ELR (cell line): ENCODE data around the gene TTC7B.

Experiments used
- DNase-seq: peaks from one replicate; pipeline ENCODE4 v3.0.0-alpha.2; 2015; ENCODE audit warnings: low read depth

Gene TTC7B

DNA sequence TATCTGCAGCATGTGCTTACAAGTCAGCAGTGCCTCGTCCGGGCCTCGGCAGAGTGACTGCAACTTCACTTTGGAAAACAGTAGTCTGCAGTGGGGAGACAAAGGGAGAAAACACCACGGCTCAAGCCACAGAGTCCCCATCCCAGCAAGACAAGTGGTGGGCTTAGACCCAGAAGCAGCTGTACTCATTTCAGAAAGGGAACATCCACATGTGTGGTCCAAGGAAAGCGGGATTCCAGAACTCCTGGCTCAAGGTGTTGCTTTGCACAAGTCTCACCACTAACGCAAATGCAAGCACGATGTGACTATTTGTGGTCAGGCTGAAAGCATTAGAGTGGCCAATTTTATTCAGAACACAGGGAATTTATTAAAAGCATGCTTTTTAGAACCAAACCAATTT, 198.3 kb downstream of the TTC7B start:
- no peak for DNase-seq

GRCh38 chr14:90616881-90617280, 199.3 kb downstream of the TTC7B start:
- DNase-seq = peak; percentile 42

DNA sequence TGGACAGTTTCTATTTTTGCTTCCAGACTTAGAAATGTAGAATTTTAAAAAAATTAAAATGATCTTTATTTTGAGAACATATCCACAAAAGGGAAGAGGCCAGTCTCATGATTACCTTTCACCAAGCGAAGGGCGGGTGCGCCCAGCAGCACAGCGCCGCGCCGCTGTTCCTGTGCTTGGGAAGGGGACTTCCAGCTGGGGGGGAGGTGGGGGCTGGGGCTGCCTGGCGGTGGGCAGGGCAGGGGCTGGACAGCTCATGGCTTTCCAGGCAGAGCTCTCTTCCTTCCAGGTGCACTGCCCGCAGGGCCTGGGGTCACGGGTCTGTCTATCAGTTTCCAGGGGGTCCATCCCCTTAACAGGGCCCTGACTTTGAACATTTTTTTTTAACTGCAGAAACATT, 199.9 kb downstream of the TTC7B start:
- DNase-seq = no peak

GRCh38 chr14:90615517-90616060, 200.6 kb downstream of the TTC7B start:
- no peak for DNase-seq

DNA sequence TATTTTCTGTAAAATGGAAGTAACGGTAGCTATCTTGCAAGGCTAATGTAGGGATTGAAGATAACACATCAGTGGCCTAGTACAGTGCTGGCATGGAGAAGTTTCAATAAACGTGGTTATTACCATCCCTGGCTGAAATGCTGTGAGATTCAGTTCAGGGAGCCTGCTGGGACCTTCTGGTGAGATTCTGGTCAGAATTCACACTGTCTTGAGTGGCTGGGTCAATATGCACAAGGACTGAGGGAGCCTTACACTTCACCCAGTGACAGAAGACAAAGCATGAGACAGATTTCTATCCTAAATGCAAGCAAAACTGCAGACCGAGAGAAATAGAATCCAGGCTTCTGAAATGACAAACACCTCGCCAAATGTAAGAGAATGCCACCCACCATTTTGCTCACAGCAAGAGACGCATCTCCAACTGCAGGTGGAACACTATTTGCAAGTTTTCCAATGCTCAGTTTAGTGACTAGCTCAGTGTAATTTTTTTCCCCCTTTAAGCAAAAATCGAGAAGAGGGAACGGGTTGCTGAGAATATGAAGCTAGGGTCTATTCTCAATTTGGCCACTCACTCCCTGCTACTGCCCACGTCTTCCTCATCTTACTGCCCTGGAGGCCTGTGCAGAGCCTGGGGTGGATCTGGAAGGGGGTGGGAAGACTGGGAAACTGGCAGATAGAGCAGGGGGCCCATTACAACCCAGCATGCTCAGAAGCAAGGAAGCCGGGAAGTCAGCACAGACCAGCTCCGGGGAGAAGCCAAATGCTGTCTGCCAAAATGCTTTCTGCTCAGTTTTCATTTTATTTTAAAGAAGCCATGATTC, 201.3 kb downstream of the TTC7B start:
- no peak for DNase-seq

DNA sequence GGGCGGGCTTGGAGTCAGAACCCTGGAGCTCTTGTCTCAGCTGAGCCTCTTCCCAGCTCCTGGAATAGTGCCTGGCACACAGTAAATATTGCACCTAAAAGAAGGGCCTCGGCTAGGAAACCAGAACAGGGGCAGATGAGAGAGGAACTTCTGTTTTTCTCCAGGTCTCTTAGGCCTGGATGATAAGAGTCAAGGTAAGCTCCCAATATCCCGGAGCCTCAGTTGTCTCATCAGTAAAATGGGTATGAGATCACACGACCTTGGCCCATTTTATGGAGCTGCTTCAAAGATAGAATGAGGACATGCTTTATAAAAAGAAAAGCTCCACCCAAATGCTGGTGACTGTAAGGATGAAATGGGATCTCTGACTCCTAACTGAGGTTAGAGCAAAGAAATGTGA, 202.2 kb downstream of the TTC7B start:
- DNase-seq = no peak

- no peak for DNase-seq
Measured at GRCh38 chr14:90613453-90613852, 202.8 kb downstream of the TTC7B start.

- no peak for DNase-seq
Measured at GRCh38 chr14:90612801-90613200, 203.4 kb downstream of the TTC7B start.

GRCh38 chr14:90611936-90612335, 204.3 kb downstream of the TTC7B start:
- no peak for DNase-seq

- no peak for DNase-seq
Measured at GRCh38 chr14:90611501-90611900, 204.7 kb downstream of the TTC7B start.

DNA sequence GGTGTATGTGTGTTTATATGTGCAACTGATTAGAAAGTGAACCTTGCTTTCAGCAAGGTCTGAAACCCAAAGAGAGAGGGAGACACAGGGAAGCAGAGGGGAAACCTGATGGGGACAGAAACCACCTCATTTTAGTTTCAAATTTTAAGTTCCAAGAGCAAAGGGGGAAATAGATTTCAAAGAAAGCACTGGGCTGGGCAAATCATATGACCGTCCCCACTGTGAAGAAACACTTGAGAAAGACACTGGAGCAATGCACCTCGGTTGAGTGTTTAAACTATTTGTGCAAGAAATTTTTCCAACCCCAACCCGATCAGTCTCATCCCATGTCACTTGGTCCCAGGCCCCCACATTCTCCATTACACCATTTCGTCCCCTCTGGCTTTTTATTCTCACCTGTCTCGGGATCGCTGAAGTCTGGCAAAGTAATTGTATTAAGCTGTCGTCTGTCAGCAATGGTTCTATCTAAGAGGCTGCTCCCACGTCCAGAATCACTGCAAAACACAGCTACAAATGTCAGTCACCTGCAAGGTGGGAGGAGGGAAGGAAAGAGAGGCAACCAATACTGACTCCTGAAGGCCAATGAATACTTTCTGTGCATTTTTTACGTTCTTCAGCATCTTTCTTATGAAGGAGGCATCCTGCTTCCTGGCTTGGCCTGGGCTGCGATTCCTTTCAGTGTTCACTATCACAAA, 205.7 kb downstream of the TTC7B start:
- no peak for DNase-seq

DNA sequence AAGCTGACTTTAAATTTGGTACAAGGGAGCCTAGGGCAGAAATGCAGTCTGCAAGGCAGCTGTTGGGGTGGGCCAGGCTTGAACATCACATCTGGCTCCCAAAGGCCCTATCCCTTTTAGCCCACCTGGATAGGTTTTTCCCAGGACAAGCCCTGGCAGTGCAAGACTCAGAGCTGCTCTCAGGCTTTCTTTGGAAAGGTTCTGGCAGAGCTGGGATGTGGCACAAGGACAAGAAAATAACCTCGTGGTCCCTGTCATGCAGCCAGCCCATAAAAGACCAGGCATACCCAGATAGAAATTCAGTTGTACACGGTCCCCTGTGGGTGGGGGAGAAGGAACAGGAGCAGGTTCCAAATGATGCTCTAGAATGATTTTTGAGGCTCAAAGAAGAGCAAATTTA, 206.9 kb downstream of the TTC7B start:
- no peak for DNase-seq

- DNase-seq = no peak
Measured at GRCh38 chr14:90608929-90609341, 207.3 kb downstream of the TTC7B start.

- no peak for DNase-seq
Measured at GRCh38 chr14:90608281-90608680, 207.9 kb downstream of the TTC7B start.

DNA sequence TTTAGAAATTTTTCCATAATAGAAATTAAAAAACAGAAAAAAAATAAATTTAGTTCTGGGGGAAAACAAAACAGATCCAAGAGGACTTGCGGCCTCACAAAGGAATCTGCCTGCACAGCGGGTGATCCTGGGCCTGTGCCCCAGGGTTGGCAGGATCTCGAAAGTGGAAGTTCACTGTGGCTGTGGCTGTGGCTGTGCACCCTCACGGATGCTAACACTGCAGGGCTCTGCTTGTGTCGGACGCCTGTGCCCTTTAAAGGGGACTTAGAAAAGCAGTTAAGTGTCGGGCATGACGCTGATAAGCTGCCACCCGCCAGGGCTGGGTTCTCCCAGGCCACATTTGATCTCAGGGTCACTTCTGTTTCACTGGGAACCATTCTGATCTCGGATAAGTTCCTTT, 209.1 kb downstream of the TTC7B start:
- no peak for DNase-seq

- no peak for DNase-seq
Measured at GRCh38 chr14:90606434-90606833, 209.8 kb downstream of the TTC7B start.

GRCh38 chr14:90605430-90605829, 210.8 kb downstream of the TTC7B start:
- DNase-seq = no peak

GRCh38 chr14:90604356-90604755, 211.9 kb downstream of the TTC7B start:
- DNase-seq = no peak

- no peak for DNase-seq
Measured at GRCh38 chr14:90603841-90604240, 212.4 kb downstream of the TTC7B start.

DNA sequence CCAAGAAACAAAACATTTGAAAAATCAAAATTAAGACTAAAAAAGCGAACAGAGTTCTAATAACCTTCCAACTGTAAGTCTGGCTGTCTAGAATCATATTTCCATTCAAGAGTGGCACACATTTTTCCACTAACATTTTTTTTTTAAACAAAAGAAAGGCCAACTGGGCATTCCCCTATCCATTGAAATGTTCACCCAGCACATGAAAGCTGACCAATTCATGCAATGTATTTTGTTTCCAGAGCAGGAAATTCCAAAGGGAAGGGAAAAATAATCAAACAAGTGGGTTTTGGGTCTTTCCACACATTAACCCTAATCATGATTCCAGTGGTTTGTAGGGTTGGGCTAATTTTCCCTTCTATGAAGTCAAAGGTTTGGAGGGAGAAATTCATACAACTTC, 212.9 kb downstream of the TTC7B start:
- DNase-seq = no peak

GRCh38 chr14:90602088-90602687, 214.0 kb downstream of the TTC7B start:
- DNase-seq = no peak

GRCh38 chr14:90601563-90601962, 214.7 kb downstream of the TTC7B start:
- no peak for DNase-seq

GRCh38 chr14:90600619-90601018, 215.6 kb downstream of the TTC7B start:
- DNase-seq = no peak
